NCI-H446 (cell line): ENCODE data around the gene VASH2.
A peak's percentile ranks its signal among the peaks of the same experiment; 100 is the strongest.
"Not testable (repeated sequence)": the region's sequence is repeated elsewhere in the genome, so short reads cannot be mapped to it uniquely, and the experiment has no call there.

Experiments used
- DNase-seq, 2 experiments: peaks; one replicate each; lab custom pipeline; 2025; lab: John Stamatoyannopoulos, UW

VASH2 gene

GRCh38 chr1:212981571-212982328, 31.4 kb downstream of the VASH2 start:
- peak in 1 of 2 experiments; percentile 73 for DNase-seq

- DNase-seq, result peak in 1 of 2 experiments; percentile 37
These were observed 32.2 kb downstream of the VASH2 start for GRCh38 chr1:212982430-212983152.

- no peak for DNase-seq
These were observed 33.1 kb downstream of the VASH2 start for GRCh38 chr1:212983482-212983881.

GRCh38 chr1:212984522-212985291, 34.4 kb downstream of the VASH2 start:
- no peak for DNase-seq

GRCh38 chr1:212986551-212986950, 36.2 kb downstream of the VASH2 start:
- DNase-seq, result no peak

GRCh38 chr1:212987702-212988322, 37.5 kb downstream of the VASH2 start:
- no peak for DNase-seq

- DNase-seq, result no peak
These were observed 39.9 kb downstream of the VASH2 start for GRCh38 chr1:212990276-212990675.

- not testable (repeated sequence) for DNase-seq
These were observed 43.6 kb downstream of the VASH2 start for GRCh38 chr1:212993960-212994359.

GRCh38 chr1:212994926-212995325, 44.6 kb downstream of the VASH2 start:
- DNase-seq, result no peak

- no peak for DNase-seq
These were observed 52.9 kb downstream of the VASH2 start for GRCh38 chr1:213003256-213003655.

- no peak for DNase-seq
These were observed 58.2 kb downstream of the VASH2 start for GRCh38 chr1:213008564-213008963.

GRCh38 chr1:213014642-213015041, 64.3 kb downstream of the VASH2 start:
- DNase-seq, result no peak

GRCh38 chr1:213015099-213016050, 65.0 kb downstream of the VASH2 start, which contains the start of gene ANGEL2:
TSS of gene ANGEL2 (minus strand) at chr1:213015867. CDS start at chr1:213015671, 196 bp downstream.
- peak; percentile 98 to 99 for DNase-seq

GRCh38 chr1:213017447-213018273, 67.3 kb downstream of the VASH2 start:
- DNase-seq, result no peak

GRCh38 chr1:213019450-213019849, 69.1 kb downstream of the VASH2 start:
- no peak for DNase-seq

- DNase-seq, result no peak
These were observed 69.7 kb downstream of the VASH2 start for GRCh38 chr1:213020016-213020415.

- not testable (repeated sequence) for DNase-seq
These were observed 76.7 kb downstream of the VASH2 start for GRCh38 chr1:213027024-213027423.

- DNase-seq, result no peak
These were observed 82.3 kb downstream of the VASH2 start for GRCh38 chr1:213032651-213033050.

GRCh38 chr1:213034713-213035112, 84.4 kb downstream of the VASH2 start:
- DNase-seq, result no peak

- DNase-seq, result no peak
These were observed 85.2 kb downstream of the VASH2 start for GRCh38 chr1:213035573-213035972.
